ENCODE measurements around the gene OR51E1.

The OR51E1 gene

DNA sequence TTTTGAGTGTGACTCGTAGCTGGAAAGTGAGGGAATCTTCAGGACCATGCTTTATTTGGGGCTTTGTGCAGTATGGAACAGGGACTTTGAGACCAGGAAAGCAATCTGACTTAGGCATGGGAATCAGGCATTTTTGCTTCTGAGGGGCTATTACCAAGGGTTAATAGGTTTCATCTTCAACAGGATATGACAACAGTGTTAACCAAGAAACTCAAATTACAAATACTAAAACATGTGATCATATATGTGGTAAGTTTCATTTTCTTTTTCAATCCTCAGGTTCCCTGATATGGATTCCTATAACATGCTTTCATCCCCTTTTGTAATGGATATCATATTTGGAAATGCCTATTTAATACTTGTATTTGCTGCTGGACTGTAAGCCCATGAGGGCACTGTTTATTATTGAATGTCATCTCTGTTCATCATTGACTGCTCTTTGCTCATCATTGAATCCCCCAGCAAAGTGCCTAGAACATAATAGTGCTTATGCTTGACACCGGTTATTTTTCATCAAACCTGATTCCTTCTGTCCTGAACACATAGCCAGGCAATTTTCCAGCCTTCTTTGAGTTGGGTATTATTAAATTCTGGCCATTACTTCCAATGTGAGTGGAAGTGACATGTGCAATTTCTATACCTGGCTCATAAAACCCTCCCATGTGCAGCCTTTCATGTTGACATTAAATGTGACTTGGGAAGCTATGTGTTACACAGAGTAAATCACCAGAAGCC is 11.0 kb downstream of the OR51E1 start:
- DNase-seq = no peak

DNA sequence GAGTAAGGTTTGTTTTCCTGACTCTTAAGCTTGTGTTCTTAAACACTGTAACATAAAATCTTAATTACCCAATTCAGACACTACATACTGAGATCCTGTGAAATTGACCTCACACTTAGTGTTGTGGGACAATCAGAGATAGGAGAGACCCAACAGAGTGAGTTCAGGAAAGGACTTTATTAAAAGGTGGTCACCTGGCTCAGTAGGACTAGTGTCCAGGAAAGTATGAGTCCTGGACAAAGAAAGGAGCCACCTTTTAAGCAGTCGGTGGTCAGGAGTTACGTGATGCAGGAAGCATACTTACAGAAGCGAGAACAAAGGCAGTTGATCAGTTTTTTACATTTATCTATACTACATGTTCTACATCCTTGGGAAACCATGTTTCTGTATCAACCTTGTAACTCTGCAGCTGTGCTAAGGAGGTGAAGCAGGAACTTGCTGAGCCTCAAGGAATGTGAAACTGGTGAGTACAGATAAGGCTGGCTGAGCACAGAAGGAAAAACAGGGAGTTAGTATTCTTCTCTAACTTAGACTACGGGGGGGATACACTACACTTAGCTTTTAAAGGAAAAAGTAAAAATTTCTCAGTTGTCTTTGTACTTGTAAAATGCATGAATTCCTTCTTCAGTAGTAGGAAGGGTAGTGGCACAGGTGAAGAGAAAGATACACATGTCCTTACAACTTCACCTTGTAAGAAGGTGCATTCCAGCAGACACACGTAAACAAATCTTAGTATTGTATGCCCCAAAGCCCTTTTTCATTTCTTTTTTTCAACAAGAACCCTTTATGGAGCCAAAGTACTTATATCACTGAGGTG is 15.1 kb downstream of the OR51E1 start:
- no peak for DNase-seq

DNA sequence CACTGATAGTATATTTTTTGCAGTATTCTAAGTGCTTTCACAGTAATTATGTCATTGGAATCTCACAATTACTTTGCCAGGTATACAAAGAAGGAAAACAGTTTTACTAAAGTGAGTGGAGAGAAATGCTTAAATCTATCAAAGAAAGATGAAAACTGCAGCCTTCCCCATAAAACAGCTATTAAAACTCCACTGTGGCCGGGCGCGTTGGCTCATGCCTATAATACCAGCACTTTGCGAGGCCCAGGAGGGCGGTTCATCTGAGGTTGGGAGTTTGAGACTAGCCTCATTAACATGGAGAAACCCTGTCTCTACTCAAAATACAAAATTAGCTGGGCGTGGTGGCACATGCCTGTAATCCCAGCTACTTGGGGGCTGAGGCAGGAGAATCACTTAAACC is 19.1 kb downstream of the OR51E1 start:
- DNase-seq = no peak

DNA sequence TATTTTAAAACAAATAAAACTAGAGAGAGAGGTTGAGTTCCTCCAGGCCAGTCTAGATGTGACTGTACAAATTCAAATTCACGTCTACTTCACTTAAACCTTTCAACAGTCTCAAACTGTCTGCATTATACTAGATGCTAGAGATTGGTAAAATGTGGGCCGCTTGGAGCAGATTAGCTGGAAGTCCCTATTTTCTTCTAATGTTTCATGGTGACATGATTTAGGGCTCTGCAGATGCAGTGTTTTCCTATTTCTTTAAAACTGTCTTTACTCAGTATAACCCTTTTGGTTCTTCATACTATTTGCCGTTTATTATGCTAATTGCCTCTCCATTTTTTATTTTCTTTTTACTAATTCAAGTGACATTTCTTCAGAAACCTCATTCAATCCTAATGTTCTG is 20.4 kb downstream of the OR51E1 start:
- DNase-seq = no peak

DNA sequence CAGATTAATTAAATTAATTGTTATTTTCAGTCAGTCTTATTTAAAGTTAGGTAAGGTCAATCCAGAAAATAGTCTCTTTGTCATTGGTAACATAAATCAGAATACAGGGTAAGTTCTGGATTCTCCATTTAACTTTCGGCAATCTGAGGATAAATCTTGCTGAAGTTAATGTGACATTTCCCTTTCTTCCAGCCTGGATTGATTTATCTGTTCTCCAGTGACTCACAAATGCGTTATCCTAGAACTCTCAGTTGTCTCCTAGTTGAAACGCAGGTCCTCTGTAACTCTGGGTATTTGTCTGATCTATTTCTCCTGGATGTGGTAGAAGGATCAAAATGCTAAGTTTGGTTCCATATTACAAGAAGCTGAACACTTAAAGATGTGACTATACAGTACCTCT is 21.0 kb downstream of the OR51E1 start:
- DNase-seq = no peak

DNA sequence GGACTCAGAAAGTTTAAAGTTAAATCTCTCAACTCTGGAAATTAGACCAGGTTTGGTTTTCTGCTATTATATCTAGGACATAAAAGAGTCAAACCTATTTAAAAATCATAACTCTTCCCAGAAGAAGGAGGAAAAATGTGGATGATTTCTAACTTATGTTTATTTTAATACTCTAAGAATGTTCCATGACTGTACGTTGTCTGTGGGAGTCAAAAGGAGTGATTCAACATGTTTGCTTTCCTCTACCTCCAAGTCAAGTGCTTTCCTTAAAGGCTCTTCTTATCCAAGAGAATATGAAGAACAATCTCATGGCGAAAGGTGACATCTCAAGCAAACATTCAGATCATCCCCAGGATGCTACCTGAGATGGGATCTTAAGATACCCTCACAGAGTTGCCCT is 21.6 kb downstream of the OR51E1 start:
- DNase-seq = no peak

DNA sequence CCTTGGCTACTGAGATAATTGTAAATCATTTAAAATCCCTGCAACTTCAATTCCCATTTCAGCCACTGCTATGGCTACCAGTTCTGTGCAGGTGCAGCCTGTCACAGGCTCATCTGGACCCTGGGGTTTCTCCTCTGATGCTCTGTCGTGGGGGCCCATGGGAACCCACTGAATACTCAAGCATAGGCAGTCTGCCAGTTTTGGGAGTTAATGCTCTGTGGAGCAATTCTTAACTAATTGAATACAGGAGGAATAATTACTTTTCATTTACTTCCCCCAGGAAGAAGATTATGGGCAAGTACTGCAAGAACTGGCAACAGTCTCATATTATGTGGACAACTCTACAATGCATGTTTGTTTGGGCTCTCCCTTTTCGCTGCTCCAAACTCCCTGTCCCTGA is 28.0 kb downstream of the OR51E1 start:
- no peak for DNase-seq

DNA sequence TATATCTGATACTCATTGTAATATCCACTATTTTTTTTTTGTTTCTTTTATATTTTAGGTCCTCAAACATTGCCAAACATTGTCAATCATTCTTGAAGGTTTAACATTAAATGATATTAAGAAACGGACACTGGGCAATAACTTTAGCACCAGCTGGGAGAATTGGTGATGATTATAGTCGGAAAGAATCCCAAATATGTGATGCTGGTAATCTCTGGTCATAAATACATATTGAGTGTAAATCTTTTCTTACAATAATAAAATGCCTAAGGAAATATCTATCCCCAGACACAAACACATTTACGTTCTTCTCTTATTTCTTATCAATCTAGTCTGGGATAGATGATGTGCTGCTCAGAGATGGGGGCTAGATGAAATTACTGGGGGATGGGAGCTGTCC is 28.7 kb downstream of the OR51E1 start:
- DNase-seq = no peak

DNA sequence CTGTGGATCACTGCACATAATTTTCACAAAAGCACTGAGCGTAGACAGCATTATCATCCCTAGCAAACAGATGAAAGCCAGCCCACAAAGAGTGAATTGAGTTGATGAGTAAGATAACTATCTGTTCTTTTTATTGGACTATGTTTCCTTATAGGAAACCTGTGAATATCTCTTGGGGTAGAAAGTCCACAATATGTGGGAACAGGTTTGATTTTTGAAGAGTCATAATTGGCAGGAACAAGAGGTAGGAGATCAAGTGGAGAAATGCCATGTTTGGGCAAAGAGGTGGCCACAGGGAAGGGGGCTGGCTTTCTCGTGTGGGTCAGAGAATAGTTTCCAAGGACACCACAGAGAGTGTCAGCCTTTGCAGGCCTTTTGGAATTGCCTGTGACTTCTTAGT is 30.0 kb downstream of the OR51E1 start:
- DNase-seq = no peak

DNA sequence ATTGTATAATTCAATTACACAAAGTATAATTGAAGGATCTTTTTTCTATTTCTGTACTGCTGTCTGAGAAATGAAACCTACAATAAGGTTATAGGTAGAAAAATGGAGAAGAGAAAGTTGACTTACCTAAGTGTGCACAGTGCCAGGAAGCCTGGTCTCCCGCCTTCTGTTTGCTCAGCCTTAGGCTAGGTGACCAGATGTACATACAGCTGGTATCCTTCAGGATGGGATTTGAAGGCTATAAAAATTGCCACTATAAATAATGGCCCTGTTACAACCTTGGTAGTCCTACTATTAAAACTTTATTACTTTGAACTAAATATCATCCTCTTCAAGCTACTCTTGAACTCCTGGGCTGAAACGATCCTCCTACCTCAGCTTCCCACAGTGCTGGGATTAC is 34.2 kb downstream of the OR51E1 start:
- no peak for DNase-seq

DNA sequence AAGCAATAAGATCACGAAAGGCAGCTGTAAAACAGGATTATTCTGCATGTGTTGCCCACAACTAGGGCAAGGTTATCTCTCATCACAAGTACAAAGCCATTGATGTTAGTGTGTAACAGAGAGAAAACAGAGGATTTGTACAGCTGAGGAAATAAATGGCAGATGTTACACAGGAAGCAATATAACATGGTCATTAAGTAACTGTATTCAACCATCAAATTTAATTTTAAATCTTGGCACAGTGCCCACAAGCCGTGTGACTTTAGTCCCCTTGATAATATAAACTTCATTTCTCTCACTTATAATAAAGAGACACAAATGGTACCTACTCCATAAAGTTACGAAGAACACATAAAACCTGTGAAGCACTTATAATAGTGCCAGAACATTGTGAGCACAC is 36.6 kb downstream of the OR51E1 start:
- DNase-seq = no peak

DNA sequence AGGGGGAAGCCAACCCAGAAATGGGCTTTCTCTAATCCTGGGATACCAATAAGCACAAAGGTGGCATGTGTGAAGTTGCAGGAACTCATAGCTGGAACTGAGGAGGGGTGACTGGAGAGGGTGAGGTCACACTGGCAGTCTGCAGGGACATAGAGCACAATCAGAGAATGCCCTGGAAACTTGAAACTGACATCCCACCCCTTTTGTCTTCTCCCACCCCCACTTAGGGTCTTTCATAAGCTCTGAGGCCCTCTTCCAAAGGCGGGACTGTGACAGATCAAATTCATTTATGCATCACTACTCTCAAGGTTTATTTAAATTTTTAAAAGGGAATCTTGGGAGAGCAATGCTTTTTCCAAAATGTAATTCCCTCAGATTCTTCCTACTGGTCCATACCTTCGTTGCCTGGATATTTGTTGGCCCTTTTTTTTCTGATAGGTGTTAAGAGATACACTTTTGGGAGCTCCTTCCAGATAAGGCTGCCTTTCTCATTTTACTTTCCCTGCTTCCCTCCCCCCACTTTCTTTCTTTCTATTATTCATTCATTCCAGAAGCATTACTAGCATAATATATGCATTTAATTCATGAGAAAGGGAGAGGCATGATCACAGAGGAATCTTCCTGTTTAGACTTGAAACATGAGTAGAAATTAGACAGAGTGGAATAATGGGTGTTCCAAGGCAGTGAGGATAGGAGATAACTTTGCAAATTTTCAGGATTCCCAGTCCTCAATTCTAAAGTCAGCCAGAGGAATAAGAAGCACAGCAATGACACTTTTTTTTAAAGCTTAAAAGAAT is 39.0 kb downstream of the OR51E1 start:
- DNase-seq = no peak

DNA sequence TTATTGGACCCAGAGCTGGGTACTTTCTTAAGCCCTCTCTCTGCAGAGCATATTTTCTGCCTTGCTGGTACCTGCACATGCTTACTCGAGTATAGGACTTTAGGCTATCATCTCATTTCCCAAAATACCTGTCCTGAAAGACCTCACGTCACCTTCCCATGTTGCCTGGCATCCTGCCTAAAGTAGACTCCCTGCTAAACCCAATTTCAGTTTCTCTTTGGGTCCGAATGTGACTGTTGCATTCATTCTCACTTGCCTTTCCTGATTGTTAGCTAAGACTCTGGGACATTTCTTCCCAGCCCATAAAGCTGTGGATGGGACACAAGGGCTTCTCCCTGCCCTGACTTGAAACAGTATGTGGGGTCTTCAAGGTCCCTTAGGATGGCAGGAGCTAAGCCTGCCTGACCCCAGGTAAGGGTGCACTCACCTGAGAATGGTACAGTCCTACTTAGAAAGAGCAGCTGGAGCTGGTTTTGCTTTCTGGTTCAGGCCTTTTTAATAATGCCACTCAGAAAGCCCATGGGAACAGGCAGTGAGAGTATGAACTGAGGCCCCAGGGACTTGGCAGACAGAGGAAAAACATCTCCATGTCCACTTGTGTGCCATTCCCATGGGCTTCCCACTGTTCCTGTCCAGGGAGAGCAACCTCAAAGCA is 41.0 kb downstream of the OR51E1 start:
- DNase-seq = no peak

DNA sequence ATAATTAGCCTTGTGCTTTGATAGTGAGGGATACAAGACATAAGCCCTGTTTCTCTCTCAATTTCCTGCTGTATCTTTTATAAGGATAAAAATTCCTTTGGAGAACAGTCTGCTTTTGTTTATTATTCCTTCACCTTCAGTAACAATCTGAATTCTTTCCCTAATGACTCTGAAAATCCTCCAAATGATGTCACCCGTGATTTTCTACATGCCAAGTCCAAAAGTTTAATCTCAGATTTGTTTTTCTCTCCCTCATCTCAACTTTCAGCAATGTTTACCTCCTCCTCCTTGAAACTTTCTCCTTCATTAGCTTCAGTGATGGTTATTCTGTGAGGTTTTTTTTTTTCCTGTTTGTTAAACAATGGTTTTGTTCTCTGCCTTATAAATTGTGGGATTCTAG is 51.7 kb downstream of the OR51E1 start:
- DNase-seq = no peak

DNA sequence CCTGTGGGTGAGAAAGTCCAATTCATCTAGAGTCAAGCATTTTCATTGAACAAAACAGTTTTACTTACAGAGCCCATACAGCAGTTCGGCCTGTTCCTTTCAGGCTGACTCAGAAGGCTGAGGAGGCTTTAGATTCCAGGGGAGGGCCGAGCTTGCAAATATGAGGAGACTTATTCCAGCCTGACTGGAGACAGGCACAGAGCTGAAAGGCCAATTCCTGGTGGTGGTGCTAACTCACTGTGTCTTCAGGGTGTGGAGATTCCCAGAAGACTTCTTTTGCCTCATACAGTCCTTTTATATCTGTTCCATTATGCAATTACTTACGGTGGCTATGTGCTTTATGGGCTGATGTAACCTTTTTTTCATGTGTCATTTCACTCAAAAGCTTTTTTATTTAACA is 53.8 kb downstream of the OR51E1 start, which contains the start of gene OR51E2:
Gene OR51E2 (minus strand): TSS at position 269 of the 400 bp plus-strand sequence. CDS start 15,142 bp downstream, outside the sequence.
- no peak for DNase-seq

DNA sequence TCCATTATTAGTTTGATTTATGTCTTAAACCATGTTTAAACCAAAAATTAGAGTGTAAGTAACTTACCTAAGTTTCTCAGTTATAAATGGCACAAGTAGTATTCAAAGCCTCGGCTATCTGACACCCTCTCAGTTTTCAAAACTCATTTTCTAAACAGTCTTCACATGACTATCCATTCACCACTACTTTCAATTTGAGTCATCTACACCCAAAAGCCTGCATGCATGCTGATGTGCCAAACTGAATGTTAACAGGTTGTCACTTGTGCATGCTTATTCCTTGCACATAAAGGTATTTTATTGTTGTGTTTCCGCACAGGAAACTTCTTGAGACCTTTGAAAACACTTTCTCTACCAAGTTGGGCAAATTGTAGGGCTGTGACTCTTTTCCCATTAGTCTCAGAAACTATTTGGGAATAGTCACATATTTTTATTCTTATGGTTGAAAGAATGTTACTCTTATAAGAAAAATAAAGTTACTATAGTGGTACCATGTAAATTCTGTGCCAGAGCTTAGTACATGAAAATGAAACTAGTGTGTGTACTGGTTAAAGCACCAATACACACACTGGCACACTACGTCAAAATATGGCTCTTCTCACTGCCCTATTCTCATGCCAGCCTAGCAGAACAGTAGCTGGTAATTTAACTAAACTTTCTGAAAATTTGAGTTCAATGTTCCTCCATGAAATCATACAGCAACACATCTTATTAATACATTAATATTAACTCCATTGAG is 56.1 kb downstream of the OR51E1 start:
- no peak for DNase-seq

DNA sequence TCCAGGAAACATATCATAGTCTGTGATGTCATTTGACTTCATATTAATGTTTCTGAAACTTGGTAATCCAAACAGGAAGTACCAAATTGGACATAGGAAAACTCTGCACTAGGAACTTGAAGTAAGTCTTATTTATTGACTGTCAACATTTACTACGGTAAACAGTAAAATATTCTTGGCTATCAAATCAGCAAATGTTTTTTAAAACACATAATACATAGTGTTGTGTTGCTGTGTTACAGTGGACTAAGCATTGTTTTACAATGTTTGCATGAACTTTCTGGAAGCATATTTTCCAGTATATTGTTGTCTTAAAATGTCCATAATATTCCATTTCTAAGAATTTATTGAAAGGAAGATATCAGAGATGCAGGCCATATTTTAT is 56.6 kb downstream of the OR51E1 start:
- no peak for DNase-seq

DNA sequence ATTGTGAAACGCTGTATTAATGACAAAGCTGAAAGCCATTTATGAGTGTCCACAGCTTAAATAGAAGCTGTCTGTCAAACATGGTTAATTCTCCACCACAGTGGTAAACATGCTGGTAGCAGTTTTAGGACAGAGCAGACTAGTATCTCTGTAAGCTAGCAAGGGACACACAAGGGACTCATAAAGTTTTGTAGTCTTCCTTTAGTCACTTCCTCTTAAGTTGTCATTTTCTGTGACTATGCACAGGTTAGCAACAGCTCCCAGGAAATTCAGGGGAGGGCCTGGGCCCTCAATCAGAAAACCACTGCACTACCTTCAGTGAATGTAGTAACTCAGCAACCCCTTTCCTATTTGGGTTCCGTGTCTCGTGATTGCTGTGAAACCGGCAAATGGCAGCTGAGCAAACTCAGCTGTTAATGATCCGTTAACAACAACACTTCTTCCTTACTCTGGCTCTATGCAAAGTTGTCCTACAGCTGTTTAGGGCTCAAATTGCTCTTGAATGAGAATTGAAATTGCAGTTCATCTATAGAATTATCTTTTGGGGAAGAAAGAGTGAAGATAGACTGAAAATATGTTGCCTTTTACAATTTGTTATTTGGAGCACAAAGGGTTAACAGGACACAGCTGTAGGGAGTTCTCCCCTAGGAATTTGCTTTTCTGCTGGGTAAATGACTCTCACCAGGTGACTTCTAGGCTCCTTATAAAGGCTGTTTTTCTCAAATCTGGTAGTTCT is 60.4 kb downstream of the OR51E1 start, which contains the start of gene MMP26:
Gene MMP26 (plus strand): TSS at position 731 of the 736 bp plus-strand sequence.
- DNase-seq = no peak

DNA sequence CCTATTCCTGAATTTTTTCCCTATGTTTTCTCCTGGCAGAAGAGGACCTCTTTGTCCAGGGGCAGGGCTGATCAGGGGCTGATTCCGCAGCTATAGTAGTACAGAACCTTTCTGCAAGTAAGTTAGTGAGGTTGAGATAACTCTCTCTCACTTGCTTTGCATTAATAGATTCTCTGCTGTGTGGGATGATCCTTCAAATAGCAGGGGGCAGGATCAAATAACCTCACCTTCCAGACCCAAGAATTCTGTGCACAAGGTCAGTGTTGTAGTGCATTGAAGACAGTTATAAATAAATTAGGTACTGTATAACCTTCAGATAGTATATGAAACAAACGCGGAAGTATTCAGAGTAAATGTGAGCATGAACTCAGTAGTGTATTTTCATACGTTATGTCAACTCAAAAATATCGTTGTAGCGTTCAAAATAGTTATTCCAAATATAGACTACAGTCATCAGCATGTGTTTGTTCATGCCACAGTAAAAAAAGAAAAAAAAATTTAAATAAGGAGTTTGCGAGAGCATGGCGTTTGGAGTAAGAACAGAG is 61.1 kb downstream of the OR51E1 start:
- no peak for DNase-seq

All from inflammatory macrophage (primary cell).